Gastrocnemius medialis (tissue), 4 donors: ENCODE results near the gene REN. TPM values are rescaled to one million over a fixed set of nuclear protein-coding genes. Genes with fewer than 3 reads are reported as not detected.

Experiments
- ATAC-seq, 2 donors: fragments of 150-250 bp; one replicate each; pipeline ENCODE4 v1.9.1; 2016
- DNase-seq, 2 donors: peaks; one replicate each; pipeline ENCODE4 v3.0.0-alpha.2; 2019
- H3K27ac ChIP-seq, 4 donors: fragments of 200-600 bp; sonication (generic); 1 replicate in 1 of 4; 2 replicates in 3 of 4; pipeline ENCODE4 v1.5.1; 2016 to 2018; ENCODE audit warnings: mild to moderate bottlenecking in 2 of 4, moderate library complexity in 1 of 4
- H3K27me3 ChIP-seq, 3 donors: fragments of 200-600 bp; sonication (generic) in 2 of 3; 1 replicate in 1 of 3; 2 replicates in 2 of 3; pipeline versions ENCODE4 v1.5.1 to v1.6.0; 2016 to 2019; ENCODE audit warnings: mild to moderate bottlenecking in 1 of 3, moderate library complexity in 1 of 3
- H3K36me3 ChIP-seq, 2 donors: fragments of 200-600 bp; sonication (generic) in 1 of 2; one replicate each; pipeline ENCODE4 v1.5.1; 2017 to 2018
- H3K4me1 ChIP-seq, 2 donors: fragments of 200-600 bp; sonication (generic) in 1 of 2; one replicate each; pipeline ENCODE4 v1.5.1; 2016 to 2017; ENCODE audit warnings: mild to moderate bottlenecking in 2 of 2
- H3K4me3 ChIP-seq, 4 donors: fragments of 200-600 bp; sonication (generic) in 3 of 4; 1 replicate in 1 of 4; 2 replicates in 3 of 4; pipeline ENCODE4 v1.5.1; 2016 to 2019; ENCODE audit warnings: mild to moderate bottlenecking in 2 of 4
- H3K9me3 ChIP-seq, 3 donors: fragments of 200-600 bp; sonication (generic) in 2 of 3; 1 replicate in 1 of 3; 2 replicates in 2 of 3; pipeline ENCODE4 v1.5.1; 2016 to 2019
- CTCF ChIP-seq, 5 experiments: fragments of 450-650 bp in 3 of 5; fragments of 200-600 bp in 2 of 5; sonication (generic) in 2 of 5; IDR thresholded peaks in 4 of 5; conservative IDR thresholded peaks in 1 of 5; 1 replicate in 4 of 5; 2 replicates in 1 of 5; pipeline ENCODE4 v1.5.1; 2016 to 2019; ENCODE audit warnings: antibody characterized with exemption in 5 of 5, mild to moderate bottlenecking in 3 of 5, moderate library complexity in 3 of 5
- POLR2A ChIP-seq, 2 donors: fragments of 450-650 bp; IDR thresholded peaks; one replicate each; pipeline ENCODE4 v1.6.1; 2017; ENCODE audit warnings: antibody characterized with exemption in 2 of 2, mild to moderate bottlenecking in 2 of 2, moderate library complexity in 2 of 2
- in situ Hi-C, 4 donors: fragments of 200-750 bp; cut with MboI; loops; one replicate each; pipeline versions ENCODE4 v1.15.0 to v1.8.0; 2017; ENCODE audit warnings: low sequenced_read_pairs in 4 of 4
- intact Hi-C: fragments of 100-400 bp; cut with DNase I; formaldehyde crosslinking; loops from one replicate; pipeline ENCODE4 v1.15.1; 2023; ENCODE audit warnings: low total_unique reads
- total RNA-seq, 4 donors: library from RNA; depleted of rRNA; stranded (reverse); fragments of >200 nt; gene quantifications; one replicate each; pipeline versions ENCODE4 v1.1.0 to v1.2.3, GENCODE V29; 2016

The REN gene
- total RNA-seq, 4 donors from 2014 or later, result 0.22 TPM; not detected in 3

DNA sequence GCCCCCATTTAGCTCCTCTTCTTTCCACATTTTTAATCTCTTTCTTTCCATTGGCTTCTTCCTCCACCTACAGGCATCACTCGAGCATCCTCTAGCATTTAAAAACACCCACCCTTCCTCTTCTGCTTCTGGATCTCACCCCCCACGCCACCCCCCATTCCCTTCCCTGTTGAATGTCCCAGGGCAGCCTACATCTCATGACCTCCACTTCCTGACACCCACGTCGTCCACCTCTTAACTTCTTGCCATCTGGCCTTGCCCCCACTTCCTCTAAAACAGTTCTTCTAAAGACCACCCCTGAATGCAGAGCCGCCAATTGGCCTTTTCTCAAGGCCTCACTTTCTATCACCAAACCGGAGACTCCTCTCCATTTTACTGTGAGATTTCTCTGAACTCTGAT is 8.2 kb downstream of the REN start:
- DNase-seq, result no peak
- H3K9me3 ChIP-seq, result no peaks in the 10 kb centered on the region
- ATAC-seq, result no peak
- TF ChIP-seq POLR2A (IDR thresholded peaks at IDR 0.05) (no peak), CTCF (IDR thresholded peaks at IDR 0.05 in 4 of 5, conservative IDR thresholded peaks at IDR 0.05 in 1 of 5) (no peak)
- H3K27ac ChIP-seq, result no peak overlapping the region
- peaks cover 0 to 3% of the 10 kb centered on the region in 2 donors for H3K4me1 ChIP-seq
- intact Hi-C loops, result no loop called here
- no peaks in the 10 kb centered on the region for H3K36me3 ChIP-seq
- in situ Hi-C loops, result loop anchor here in 1 of 4 donors (5.0 to 25.0 kb wide), 2 partner anchors 204 to 354 kb away; partner anchors contain the start of gene MDM4
- H3K4me3 ChIP-seq, result no peak overlapping the region
- peaks cover 0 to 5% (median 4%) of the 10 kb centered on the region in 3 donors for H3K27me3 ChIP-seq

DNA sequence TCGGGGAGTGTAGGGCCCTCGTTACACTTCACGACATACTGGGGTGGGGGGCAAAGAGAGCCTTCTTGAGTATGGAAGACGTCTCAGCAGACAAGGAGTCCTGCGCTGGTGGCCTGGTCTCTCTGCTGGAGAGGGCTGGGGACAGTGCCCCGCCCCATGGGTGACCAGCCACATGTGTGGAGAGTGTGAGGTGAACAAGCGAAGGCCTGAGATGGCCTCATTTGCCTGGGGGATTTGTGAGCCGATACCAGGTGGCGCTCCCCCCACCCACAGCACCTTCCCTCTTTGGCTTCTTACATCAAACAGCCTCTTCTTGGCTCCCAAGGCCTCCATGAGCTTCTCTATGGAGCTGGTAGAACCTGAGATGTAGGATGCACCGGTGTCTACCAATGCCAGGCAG is 10.3 kb downstream of the REN start:
- Histone ChIP-seq H3K36me3 (no peaks in the 10 kb centered on the region), H3K27me3 (peaks cover 7 to 22% (median 18%) of the 10 kb centered on the region in 3 donors), H3K27ac (no peak overlapping the region), H3K9me3 (no peaks in the 10 kb centered on the region), H3K4me1 (peaks cover 3 to 5% of the 10 kb centered on the region in 2 donors), H3K4me3 (no peak overlapping the region)
- no peak for ATAC-seq
- intact Hi-C loops, result no loop called here
- DNase-seq, result no peak
- TF ChIP-seq POLR2A (IDR thresholded peaks at IDR 0.05) (no peak), CTCF (IDR thresholded peaks at IDR 0.05 in 4 of 5, conservative IDR thresholded peaks at IDR 0.05 in 1 of 5) (no peak)
- in situ Hi-C loops, result loop anchor here in 1 of 4 donors (5.0 to 25.0 kb wide), 2 partner anchors 206 to 356 kb away; partner anchors contain the start of gene MDM4

GRCh38 chr1:204154568-204155255 is 11.4 kb downstream of the REN start:
- Histone ChIP-seq H3K4me1 (peaks cover 5 to 7% of the 10 kb centered on the region in 2 donors), H3K4me3 (no peak overlapping the region), H3K9me3 (no peaks in the 10 kb centered on the region), H3K27me3 (peaks cover 7 to 28% (median 20%) of the 10 kb centered on the region in 3 donors), H3K27ac (no peak overlapping the region), H3K36me3 (no peaks in the 10 kb centered on the region)
- in situ Hi-C loops, result loop anchor here in 1 of 4 donors (5.0 to 25.0 kb wide), 2 partner anchors 208 to 358 kb away; partner anchors contain the start of gene MDM4
- intact Hi-C loops, result no loop called here
- ATAC-seq, result no peak
- DNase-seq, result no peak
- TF ChIP-seq CTCF (IDR thresholded peaks at IDR 0.05 in 4 of 5, conservative IDR thresholded peaks at IDR 0.05 in 1 of 5) (no peak), POLR2A (IDR thresholded peaks at IDR 0.05) (no peak)

GRCh38 chr1:204153667-204154066 is 12.5 kb downstream of the REN start:
- Histone ChIP-seq H3K27me3 (peaks cover 7 to 28% (median 20%) of the 10 kb centered on the region in 3 donors), H3K4me1 (peaks cover 5 to 7% of the 10 kb centered on the region in 2 donors), H3K27ac (no peak overlapping the region), H3K4me3 (no peak overlapping the region), H3K9me3 (no peaks in the 10 kb centered on the region), H3K36me3 (no peaks in the 10 kb centered on the region)
- no peak for DNase-seq
- in situ Hi-C loops (loop anchor here in 1 of 4 donors (25.0 kb wide), 1 partner anchor 359 kb away; the partner anchor contains the start of gene MDM4), intact Hi-C loops (no loop called here)
- ATAC-seq, result no peak
- TF ChIP-seq CTCF (IDR thresholded peaks at IDR 0.05 in 4 of 5, conservative IDR thresholded peaks at IDR 0.05 in 1 of 5) (no peak), POLR2A (IDR thresholded peaks at IDR 0.05) (no peak)
